ENCODE data around the gene FTL.

GRCh38 chr19:48922548-48923490 is 42.3 kb upstream of the FTL start:
- TF ChIP-seq POLR2AphosphoS5 (IDR thresholded peaks at IDR 0.05; ENCODE audit: low read depth, low read length) = no peak
- TF ChIP-seq TAF1 (IDR thresholded peaks at IDR 0.05; ENCODE audit: low read depth, low read length) = no peak
